Heart left ventricle (tissue), 16 donors: Measurements from ENCODE around the gene SLC10A7. TPM values are rescaled to one million over a fixed set of nuclear protein-coding genes. Genes with fewer than 3 reads are reported as not detected.

Experiments
- ATAC-seq, 4 donors: fragments of 200-7000 bp; cut with Tn5 transposase; one replicate each; pipeline ENCODE4 v1.9.1; 2020 to 2022; ENCODE audit warnings: moderate library complexity in 4 of 4, mild to moderate bottlenecking in 3 of 4, moderate number of reproducible peaks in 1 of 4
- DNase-seq, 5 donors: peaks; one replicate each; pipeline ENCODE4 v3.0.0-alpha.2; 2020
- H3K27ac ChIP-seq, 12 donors: fragments of 200-600 bp; sonication (generic) in 4 of 12; one replicate each; pipeline versions ENCODE4 v1.5.0 to v1.8.0; 2016 to 2022; ENCODE audit warnings: mild to moderate bottlenecking in 2 of 12
- H3K27me3 ChIP-seq, 9 donors: fragments of 200-600 bp; sonication (generic) in 2 of 9; one replicate each; pipeline versions ENCODE4 v1.5.1 to v1.8.0; 2016 to 2022; ENCODE audit warnings: mild to moderate bottlenecking in 3 of 9
- H3K36me3 ChIP-seq, 9 donors: fragments of 200-600 bp; sonication (generic) in 2 of 9; one replicate each; pipeline versions ENCODE4 v1.5.0 to v1.8.0; 2018 to 2022; ENCODE audit warnings: mild to moderate bottlenecking in 2 of 9
- H3K4me1 ChIP-seq, 12 donors: fragments of 200-600 bp; sonication (generic) in 4 of 12; one replicate each; pipeline versions ENCODE4 v1.5.0 to v1.8.0; 2016 to 2022; ENCODE audit warnings: mild to moderate bottlenecking in 3 of 12
- H3K4me3 ChIP-seq, 12 donors: fragments of 200-600 bp; sonication (generic) in 4 of 12; one replicate each; pipeline versions ENCODE4 v1.5.0 to v1.8.0; 2017 to 2022; ENCODE audit warnings: mild to moderate bottlenecking in 9 of 12, moderate library complexity in 4 of 12
- H3K9me3 ChIP-seq, 12 donors: fragments of 200-600 bp; sonication (generic) in 4 of 12; one replicate each; pipeline versions ENCODE4 v1.5.0 to v1.8.0; 2016 to 2022; ENCODE audit warnings: mild to moderate bottlenecking in 1 of 12
- POLR2A ChIP-seq, 2 donors: fragments of 450-650 bp; IDR thresholded peaks; one replicate each; pipeline ENCODE4 v1.6.1; 2017; ENCODE audit warnings: antibody characterized with exemption in 2 of 2, mild to moderate bottlenecking in 2 of 2, moderate library complexity in 2 of 2
- WGBS, 4 donors: extraction: QIAGEN DNeasy Blood & Tissue Kit in 2 of 4; methylation state at CpG; one replicate each; pipeline versions ENCODE4 v1.1.5 to v1.1.7; 2013 to 2018; 5-methylcytosine and 5-hydroxymethylcytosine counted together
- intact Hi-C, 10 donors: fragments of 100-400 bp; cut with DNase I; formaldehyde crosslinking; loops; one replicate each; pipeline versions ENCODE4 v1.11.1 to v1.14.2; 2022
- polyA plus RNA-seq, 2 donors: library from polyadenylated mRNA; stranded (reverse); fragments of 200-250 nt; gene quantifications; one replicate each; pipeline ENCODE4 v1.2.3, GENCODE V29; 2013
- total RNA-seq, 9 donors: library from RNA; depleted of rRNA in 2 of 9; stranded (reverse); fragments of >200 nt in 2 of 9; fragmentation: NEBNext Ultra II Directional in 3 of 9; extraction: Animal tissue kit (Norgen Biotek cat#: 25700) in 3 of 9; gene quantifications; one replicate each; pipeline versions ENCODE4 v1.1.0 to v1.2.4, GENCODE V29; 2016 to 2023
- TF ChIP-seq, protein P1 (sequence below), 12 donors: fragments of 200-600 bp; sonication (generic) in 4 of 12; IDR thresholded peaks; one replicate each; pipeline versions ENCODE4 v1.5.0 to v1.8.0; 2018 to 2022; ENCODE audit warnings: antibody characterized with exemption in 12 of 12, mild to moderate bottlenecking in 5 of 12
- donor health status: ischemic (EF 13 %, LVEDD 7.1; RV severe dilation, severe dysfunction).
- donor health status: healthy with polysubstance abuse.
- donor health status: DM: no; HTN: yes; CAD: no.
- donor health status: DM: no; HTN: no; CAD: no.
- donor health status: ischemic (EF 25% LVEDD 6.9; RV normal size, moderate dysfunction).
- donor health status: ischemic (EF 25% LVEDD 5.7; RV mildly dilated, moderate dysfunction).
- donor health status: healthy.
- donor health status: DM: yes; HTN: yes; CAD: no.
- donor health status: ischemic (EF 35%, LVEDD 5.7; RV mildly dilated, moderate dysfunction).
- donor health status: nonischemic (EF 11% LVEDD 7.7; RV severe dilation, severe dysfunction).
- donor health status: DM: yes; HTN: yes; CAD: no.
- donor health status: PGD.
- donor health status: ischemic (EF 29% LVEDD 5.4; RV normal size, mild dysfunction).
- donor health status: nonischemic (EF 23%, LVEDD 6.1; RV moderate dilation, normal function).

SLC10A7 gene
- total and polyA plus RNA-seq, 11 donors: 1.2 to 8.7 (median 3.1) TPM

DNA sequence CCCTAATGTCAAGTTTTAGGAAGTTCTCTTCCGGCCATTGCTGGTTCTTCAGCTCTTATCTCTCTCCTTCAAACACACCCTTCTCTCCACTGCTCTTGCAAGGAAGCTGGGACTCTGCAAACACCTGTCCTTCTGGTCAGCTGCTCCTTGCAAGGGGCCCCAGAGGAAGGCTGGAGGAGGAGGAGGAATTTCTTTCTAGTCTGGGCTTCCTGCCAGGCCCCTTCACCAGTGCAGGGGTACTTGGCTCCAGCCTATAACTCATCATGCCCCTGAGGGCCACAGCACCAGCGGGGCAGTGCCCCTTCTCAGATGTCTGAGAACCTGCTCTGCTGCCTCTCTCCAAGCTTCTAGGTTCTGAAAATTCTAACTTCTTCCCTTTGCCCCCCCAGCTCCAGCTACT is 260.7 kb downstream of the SLC10A7 start:
- Histone ChIP-seq H3K27me3 (no peaks in the 10 kb centered on the region), H3K36me3 (peaks cover 0 to 16% (median 4%) of the 10 kb centered on the region in 9 donors), H3K4me1 (peaks cover 0 to 2% (median 0%) of the 10 kb centered on the region in 12 donors), H3K4me3 (no peak overlapping the region), H3K27ac (no peak overlapping the region), H3K9me3 (no peaks in the 10 kb centered on the region)
- 85 to 94% (median 92%) methylated on average over 2 of the region's 2 CpGs for WGBS, 4 donors
- no peak for DNase-seq
- no peak for ATAC-seq
- TF ChIP-seq POLR2A (IDR thresholded peaks at IDR 0.05): no peak
- TF ChIP-seq, protein P1, sequence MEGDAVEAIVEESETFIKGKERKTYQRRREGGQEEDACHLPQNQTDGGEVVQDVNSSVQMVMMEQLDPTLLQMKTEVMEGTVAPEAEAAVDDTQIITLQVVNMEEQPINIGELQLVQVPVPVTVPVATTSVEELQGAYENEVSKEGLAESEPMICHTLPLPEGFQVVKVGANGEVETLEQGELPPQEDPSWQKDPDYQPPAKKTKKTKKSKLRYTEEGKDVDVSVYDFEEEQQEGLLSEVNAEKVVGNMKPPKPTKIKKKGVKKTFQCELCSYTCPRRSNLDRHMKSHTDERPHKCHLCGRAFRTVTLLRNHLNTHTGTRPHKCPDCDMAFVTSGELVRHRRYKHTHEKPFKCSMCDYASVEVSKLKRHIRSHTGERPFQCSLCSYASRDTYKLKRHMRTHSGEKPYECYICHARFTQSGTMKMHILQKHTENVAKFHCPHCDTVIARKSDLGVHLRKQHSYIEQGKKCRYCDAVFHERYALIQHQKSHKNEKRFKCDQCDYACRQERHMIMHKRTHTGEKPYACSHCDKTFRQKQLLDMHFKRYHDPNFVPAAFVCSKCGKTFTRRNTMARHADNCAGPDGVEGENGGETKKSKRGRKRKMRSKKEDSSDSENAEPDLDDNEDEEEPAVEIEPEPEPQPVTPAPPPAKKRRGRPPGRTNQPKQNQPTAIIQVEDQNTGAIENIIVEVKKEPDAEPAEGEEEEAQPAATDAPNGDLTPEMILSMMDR (IDR thresholded peaks at IDR 0.05): no peak
- intact Hi-C loops: no loop called here

DNA sequence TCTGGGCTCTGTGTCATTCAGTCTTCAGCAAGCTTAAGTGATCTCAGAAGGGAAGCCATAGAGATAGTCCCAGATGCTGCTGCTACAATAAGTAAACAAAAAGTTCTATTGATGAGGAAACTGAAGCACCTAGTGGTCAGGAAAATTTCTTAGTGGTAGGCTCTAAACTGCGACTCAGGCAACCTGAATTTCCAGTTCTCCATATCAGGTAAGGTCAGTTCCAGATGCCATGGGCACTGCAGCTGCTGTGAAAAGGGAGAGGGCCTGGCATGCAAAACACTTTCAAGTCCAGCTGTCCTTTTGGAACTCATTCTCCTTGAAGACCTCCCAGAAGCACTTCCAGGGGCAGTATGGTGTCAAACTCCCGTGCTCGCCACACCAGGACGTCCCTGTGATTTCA is 261.2 kb downstream of the SLC10A7 start:
- ATAC-seq: no peak
- Histone ChIP-seq H3K27ac (no peak overlapping the region), H3K4me1 (peaks cover 0 to 3% (median 0%) of the 10 kb centered on the region in 12 donors), H3K27me3 (no peaks in the 10 kb centered on the region), H3K9me3 (no peaks in the 10 kb centered on the region), H3K36me3 (peaks cover 0 to 16% (median 6%) of the 10 kb centered on the region in 9 donors), H3K4me3 (no peak overlapping the region)
- DNase-seq: no peak
- TF ChIP-seq, protein P1 (IDR thresholded peaks at IDR 0.05): no peak
- no peak for TF ChIP-seq POLR2A (IDR thresholded peaks at IDR 0.05)
- 96 to 98% (median 97%) methylated on average over 4 of the region's 4 CpGs for WGBS, 4 donors
- intact Hi-C loops: no loop called here

DNA sequence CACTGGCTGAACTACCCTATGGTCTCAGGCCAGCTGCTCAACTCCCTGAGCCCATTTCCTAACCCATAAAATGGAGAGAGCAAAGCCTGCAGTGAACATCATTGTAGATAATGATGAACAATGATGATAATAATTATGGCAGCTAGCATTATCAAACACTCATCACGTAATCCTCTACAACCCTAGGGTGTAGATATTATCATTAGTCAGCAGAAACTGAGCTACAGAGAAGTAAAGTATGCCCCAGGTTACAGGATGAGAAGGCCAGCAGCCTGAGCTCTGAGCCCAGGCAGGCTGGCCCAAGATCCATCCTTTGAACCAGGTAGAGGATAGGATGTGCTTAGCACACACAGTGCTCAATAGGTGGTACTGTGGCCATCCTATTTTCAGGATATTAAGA is 264.2 kb downstream of the SLC10A7 start:
- 93 to 100% (median 97%) methylated on average over 1 of the region's 1 CpG for WGBS, 4 donors
- H3K9me3 ChIP-seq: no peaks in the 10 kb centered on the region
- DNase-seq: no peak
- no peaks in the 10 kb centered on the region for H3K27me3 ChIP-seq
- peaks cover 0 to 20% (median 6%) of the 10 kb centered on the region in 9 donors for H3K36me3 ChIP-seq
- no peak for ATAC-seq
- no peak overlapping the region for H3K27ac ChIP-seq
- TF ChIP-seq, protein P1 (IDR thresholded peaks at IDR 0.05): no peak
- TF ChIP-seq POLR2A (IDR thresholded peaks at IDR 0.05): no peak
- H3K4me1 ChIP-seq: peaks cover 0 to 3% (median 0%) of the 10 kb centered on the region in 12 donors
- intact Hi-C loops: no loop called here
- no peak overlapping the region for H3K4me3 ChIP-seq

DNA sequence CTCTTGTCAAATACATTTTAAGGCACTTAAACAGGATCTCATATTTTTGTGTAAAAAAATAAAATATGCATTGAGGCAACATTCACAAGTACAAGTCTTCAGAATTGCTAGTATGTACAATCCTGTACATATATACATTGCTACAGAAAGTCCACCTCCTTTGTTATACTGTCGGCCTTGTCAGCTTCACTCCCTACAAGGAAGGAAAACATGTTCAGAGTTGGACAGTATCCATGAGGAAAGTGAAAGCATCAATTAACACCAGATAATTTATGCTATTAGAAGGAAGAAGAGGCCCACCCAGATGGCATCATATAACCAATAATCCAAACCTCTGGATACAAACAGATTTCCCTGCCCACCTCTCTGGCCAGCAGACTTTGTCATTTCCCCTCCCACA is 265.4 kb downstream of the SLC10A7 start:
- Histone ChIP-seq H3K27ac (no peak overlapping the region), H3K36me3 (peaks cover 0 to 20% (median 6%) of the 10 kb centered on the region in 9 donors), H3K4me3 (no peak overlapping the region), H3K27me3 (no peaks in the 10 kb centered on the region), H3K9me3 (no peaks in the 10 kb centered on the region), H3K4me1 (peaks cover 0 to 3% (median 0%) of the 10 kb centered on the region in 12 donors)
- ATAC-seq (no peak), DNase-seq (no peak)
- TF ChIP-seq, protein P1 (IDR thresholded peaks at IDR 0.05): no peak
- no peak for TF ChIP-seq POLR2A (IDR thresholded peaks at IDR 0.05)
- intact Hi-C loops: no loop called here
- 48 to 57% (median 52%) methylated on average over 1 of the region's 1 CpG for WGBS, 4 donors
